Panc1 (cell line): Measurements from ENCODE around the gene CCDC71. TPM values are rescaled to one million over a fixed set of nuclear protein-coding genes. Genes with fewer than 3 reads are reported as not detected.

Source experiments
- ATAC-seq: fragments of 200-7000 bp; cut with Tn5 transposase; 2 replicates; pipeline ENCODE4 v1.9.1; 2020; ENCODE audit warnings: mild to moderate bottlenecking, moderate library complexity
- BruUV-seq: library from RNA; stranded (reverse); fragments of 400-500 nt; replicated peaks from 2 replicates; lab custom pipeline; 2021; lab: Mats Ljungman, UMichigan
- CTCF ChIA-PET: fragments of 300-600 bp; sonication (Branson Sonifier 250); formaldehyde crosslinking; loops from one replicate; lab custom pipeline; 2022; ENCODE audit warnings: antibody characterized with exemption; lab: Charles Lee
- POLR2A ChIA-PET: fragments of 300-600 bp; sonication (Branson Sonifier 250); formaldehyde crosslinking; loops from one replicate; lab custom pipeline; 2022; ENCODE audit warnings: antibody characterized with exemption; lab: Charles Lee
- DNase-seq: peaks from one replicate; pipeline ENCODE4 v3.0.0-alpha.2; 2010; ENCODE audit warnings: low read depth, low spot score
- H3K27ac ChIP-seq: 2 replicates; pipeline ENCODE4 v1.5.1; 2011; ENCODE audit warnings: mild to moderate bottlenecking, low read length, inconsistent platforms
- H3K27me3 ChIP-seq: fragments of 200-500 bp; sonication (Bioruptor generic); 2 replicates; pipeline ENCODE4 v1.6.0; 2014; ENCODE audit warnings: low read length, inconsistent platforms; ENCODE audit not compliant: control insufficient read depth, insufficient read depth
- H3K36me3 ChIP-seq: fragments of 200-500 bp; sonication (Bioruptor generic); 2 replicates; pipeline ENCODE4 v1.5.1; 2014; ENCODE audit warnings: inconsistent platforms, mild to moderate bottlenecking, low read length, moderate library complexity; ENCODE audit not compliant: control insufficient read depth, insufficient read depth
- H3K4me1 ChIP-seq: 2 replicates; pipeline ENCODE4 v1.5.1; 2011; ENCODE audit warnings: inconsistent platforms, mild to moderate bottlenecking, low read length, moderate library complexity; ENCODE audit not compliant: control insufficient read depth, insufficient read depth
- H3K4me3 ChIP-seq, 2 experiments: 2 replicates each; pipeline ENCODE4 v1.5.1; 2011 to 2012; ENCODE audit warnings: low read depth in 2 of 2, low read length in 2 of 2, mild to moderate bottlenecking in 2 of 2, inconsistent platforms in 1 of 2, moderate library complexity in 1 of 2
- H3K9me3 ChIP-seq: fragments of 200-500 bp; sonication (Bioruptor generic); 2 replicates; pipeline ENCODE4 v1.5.1; 2014; ENCODE audit warnings: low read depth, mild to moderate bottlenecking, inconsistent platforms, low read length, moderate library complexity; ENCODE audit not compliant: control insufficient read depth, insufficient read depth
- POLR2AphosphoS5 ChIP-seq: IDR thresholded peaks from 2 replicates; pipeline ENCODE4 v1.6.1; 2012; ENCODE audit warnings: mild to moderate bottlenecking, low read depth, low read length, moderate library complexity
- SIN3A ChIP-seq: IDR thresholded peaks from 2 replicates; pipeline ENCODE4 v1.6.1; 2012; ENCODE audit warnings: low read depth, mild to moderate bottlenecking, low read length, moderate library complexity, borderline replicate concordance; ENCODE audit not compliant: insufficient read depth
- TCF7L2 ChIP-seq: IDR thresholded peaks from 2 replicates; pipeline ENCODE4 v1.6.1; 2011; ENCODE audit warnings: mild to moderate bottlenecking, low read depth, low read length, inconsistent platforms
- in situ Hi-C: cut with HindIII; loops from 2 replicates; pipeline ENCODE4 v1.10.0; 2016; ENCODE audit warnings: low sequenced_read_pairs, low pct_unique_long_range_greater_than_20kb
- intact Hi-C: fragments of 100-400 bp; cut with micrococcal nuclease; formaldehyde crosslinking; loops from one replicate; pipeline ENCODE4 v1.10.0; 2022; ENCODE audit not compliant: unreplicated experiment
- total RNA-seq: library from RNA; stranded (reverse); gene quantifications from one replicate; pipeline ENCODE4 v1.2.1, GENCODE V29; 2021; ENCODE audit not compliant: unreplicated experiment
- TF ChIP-seq, protein P1 (sequence below), 2 experiments: IDR thresholded peaks; 2 replicates each; pipeline ENCODE4 v1.6.1; 2011 to 2012; ENCODE audit warnings: low read depth in 2 of 2, control low read depth in 1 of 2, low read length in 1 of 2, mild to moderate bottlenecking in 1 of 2, moderate library complexity in 1 of 2; ENCODE audit not compliant: insufficient read depth in 1 of 2
- TF ChIP-seq, protein P2 (sequence below): fragments of 450-650 bp; IDR thresholded peaks from 2 replicates; pipeline ENCODE4 v1.5.1; 2017; ENCODE audit warnings: mild to moderate bottlenecking

CCDC71 gene
- total RNA-seq, 1 experiment from 2014 or later = 14.1 TPM

DNA sequence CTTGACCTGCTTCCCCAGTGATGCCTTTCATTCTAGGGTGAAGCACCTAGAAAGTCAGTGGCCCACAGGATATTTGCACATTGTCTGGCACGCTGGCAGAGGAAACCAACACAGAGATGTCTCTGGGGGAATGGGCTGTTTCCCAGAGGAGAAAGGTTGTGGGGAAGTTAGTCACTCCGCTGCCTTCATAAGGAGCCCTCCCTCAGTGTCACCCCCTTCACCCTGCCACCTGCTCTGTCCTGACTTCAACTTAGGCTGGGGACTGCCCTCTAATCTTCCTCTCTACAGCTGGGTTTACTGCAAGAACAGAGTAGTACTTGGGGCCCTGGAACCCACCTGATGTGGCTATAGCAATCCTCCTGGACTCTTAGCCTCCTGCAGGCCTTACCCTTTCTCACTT, 10.9 kb upstream of the CCDC71 start:
- H3K36me3 ChIP-seq = no peaks in the 10 kb centered on the region
- ChIA-PET CTCF (no interaction called here), POLR2A (no interaction called here)
- DNase-seq (no peak), ATAC-seq (peak; percentile 22; the same call in 1 of the 2 replicates)
- H3K27ac ChIP-seq = no peak overlapping the region
- no peak overlapping the region for H3K4me3 ChIP-seq
- intact Hi-C loops = no loop called here
- in situ Hi-C loops = no loop called here
- no peaks in the 10 kb centered on the region for H3K9me3 ChIP-seq
- BruUV-seq = no TSS peak
- TF ChIP-seq POLR2AphosphoS5 = no peak
- TF ChIP-seq, protein P1, sequence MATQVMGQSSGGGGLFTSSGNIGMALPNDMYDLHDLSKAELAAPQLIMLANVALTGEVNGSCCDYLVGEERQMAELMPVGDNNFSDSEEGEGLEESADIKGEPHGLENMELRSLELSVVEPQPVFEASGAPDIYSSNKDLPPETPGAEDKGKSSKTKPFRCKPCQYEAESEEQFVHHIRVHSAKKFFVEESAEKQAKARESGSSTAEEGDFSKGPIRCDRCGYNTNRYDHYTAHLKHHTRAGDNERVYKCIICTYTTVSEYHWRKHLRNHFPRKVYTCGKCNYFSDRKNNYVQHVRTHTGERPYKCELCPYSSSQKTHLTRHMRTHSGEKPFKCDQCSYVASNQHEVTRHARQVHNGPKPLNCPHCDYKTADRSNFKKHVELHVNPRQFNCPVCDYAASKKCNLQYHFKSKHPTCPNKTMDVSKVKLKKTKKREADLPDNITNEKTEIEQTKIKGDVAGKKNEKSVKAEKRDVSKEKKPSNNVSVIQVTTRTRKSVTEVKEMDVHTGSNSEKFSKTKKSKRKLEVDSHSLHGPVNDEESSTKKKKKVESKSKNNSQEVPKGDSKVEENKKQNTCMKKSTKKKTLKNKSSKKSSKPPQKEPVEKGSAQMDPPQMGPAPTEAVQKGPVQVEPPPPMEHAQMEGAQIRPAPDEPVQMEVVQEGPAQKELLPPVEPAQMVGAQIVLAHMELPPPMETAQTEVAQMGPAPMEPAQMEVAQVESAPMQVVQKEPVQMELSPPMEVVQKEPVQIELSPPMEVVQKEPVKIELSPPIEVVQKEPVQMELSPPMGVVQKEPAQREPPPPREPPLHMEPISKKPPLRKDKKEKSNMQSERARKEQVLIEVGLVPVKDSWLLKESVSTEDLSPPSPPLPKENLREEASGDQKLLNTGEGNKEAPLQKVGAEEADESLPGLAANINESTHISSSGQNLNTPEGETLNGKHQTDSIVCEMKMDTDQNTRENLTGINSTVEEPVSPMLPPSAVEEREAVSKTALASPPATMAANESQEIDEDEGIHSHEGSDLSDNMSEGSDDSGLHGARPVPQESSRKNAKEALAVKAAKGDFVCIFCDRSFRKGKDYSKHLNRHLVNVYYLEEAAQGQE (IDR thresholded peaks at IDR 0.05; ENCODE audit: insufficient read depth in 1 of 2, low read depth in 2 of 2, low read length in 1 of 2) = no peak
- TF ChIP-seq, protein P2, sequence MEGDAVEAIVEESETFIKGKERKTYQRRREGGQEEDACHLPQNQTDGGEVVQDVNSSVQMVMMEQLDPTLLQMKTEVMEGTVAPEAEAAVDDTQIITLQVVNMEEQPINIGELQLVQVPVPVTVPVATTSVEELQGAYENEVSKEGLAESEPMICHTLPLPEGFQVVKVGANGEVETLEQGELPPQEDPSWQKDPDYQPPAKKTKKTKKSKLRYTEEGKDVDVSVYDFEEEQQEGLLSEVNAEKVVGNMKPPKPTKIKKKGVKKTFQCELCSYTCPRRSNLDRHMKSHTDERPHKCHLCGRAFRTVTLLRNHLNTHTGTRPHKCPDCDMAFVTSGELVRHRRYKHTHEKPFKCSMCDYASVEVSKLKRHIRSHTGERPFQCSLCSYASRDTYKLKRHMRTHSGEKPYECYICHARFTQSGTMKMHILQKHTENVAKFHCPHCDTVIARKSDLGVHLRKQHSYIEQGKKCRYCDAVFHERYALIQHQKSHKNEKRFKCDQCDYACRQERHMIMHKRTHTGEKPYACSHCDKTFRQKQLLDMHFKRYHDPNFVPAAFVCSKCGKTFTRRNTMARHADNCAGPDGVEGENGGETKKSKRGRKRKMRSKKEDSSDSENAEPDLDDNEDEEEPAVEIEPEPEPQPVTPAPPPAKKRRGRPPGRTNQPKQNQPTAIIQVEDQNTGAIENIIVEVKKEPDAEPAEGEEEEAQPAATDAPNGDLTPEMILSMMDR = no peak
- no peak for TF ChIP-seq SIN3A
- no peak for TF ChIP-seq TCF7L2
- peaks cover 2% of the 10 kb centered on the region for H3K4me1 ChIP-seq
- no peaks in the 10 kb centered on the region for H3K27me3 ChIP-seq

DNA sequence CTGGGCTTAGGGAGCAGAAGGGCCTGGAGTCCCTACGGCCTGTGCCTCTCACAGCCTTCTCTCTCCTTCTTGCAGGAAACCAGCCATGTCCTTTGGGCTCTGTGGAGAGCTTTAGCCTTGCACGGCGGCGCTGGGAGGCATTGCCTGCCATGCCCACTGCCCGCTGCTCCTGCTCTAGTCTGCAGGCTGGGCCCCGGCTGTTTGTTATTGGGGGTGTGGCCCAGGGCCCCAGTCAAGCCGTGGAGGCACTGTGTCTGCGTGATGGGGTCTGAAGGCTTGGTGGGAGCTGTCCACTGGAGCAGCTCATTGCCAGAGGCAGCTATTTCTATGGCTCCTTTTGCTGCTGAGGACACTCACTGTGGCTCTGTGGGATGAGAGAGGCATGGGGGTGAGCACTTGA, 9.4 kb upstream of the CCDC71 start:
- TF ChIP-seq, protein P2 = no peak
- no peak for TF ChIP-seq TCF7L2
- TF ChIP-seq, protein P1 (IDR thresholded peaks at IDR 0.05; ENCODE audit: insufficient read depth in 1 of 2, low read depth in 2 of 2, low read length in 1 of 2) = no peak
- TF ChIP-seq POLR2AphosphoS5 = no peak
- no peak for TF ChIP-seq SIN3A
- Histone ChIP-seq H3K27ac (no peak overlapping the region), H3K36me3 (no peaks in the 10 kb centered on the region; the same call in 1 of the 2 replicates), H3K4me3 (no peak overlapping the region), H3K27me3 (no peaks in the 10 kb centered on the region), H3K9me3 (no peaks in the 10 kb centered on the region), H3K4me1 (peaks cover 6% of the 10 kb centered on the region)
- CTCF ChIA-PET = interaction anchor here (0.6 kb wide), 1 partner anchor 133 kb away, joined by 10 read pairs; no protein-coding TSS in a partner anchor
- no TSS peak for BruUV-seq
- POLR2A ChIA-PET = no interaction called here
- DNase-seq (no peak), ATAC-seq (no peak)
- in situ Hi-C loops = no loop called here
- intact Hi-C loops = no loop called here
